Measurements from ENCODE around the gene SCNN1G. TPM values are rescaled to one million over a fixed set of nuclear protein-coding genes. Genes with fewer than 3 reads are reported as not detected.

The SCNN1G gene
- total RNA-seq, 3 donors from 2014 or later = 2.0 to 8.8 TPM; not detected in 1

- DNase-seq (ENCODE audit: low spot score in 2 of 2) = no peak
- Histone ChIP-seq H3K36me3 (no peaks in the 10 kb centered on the region), H3K9me3 (no peaks in the 10 kb centered on the region), H3K27me3 (no peaks in the 10 kb centered on the region), H3K4me1 (no peaks in the 10 kb centered on the region), H3K27ac (no peak overlapping the region), H3K4me3 (no peak overlapping the region)
- TF ChIP-seq POLR2A (IDR thresholded peaks at IDR 0.05) (no peak), CTCF (IDR thresholded peaks at IDR 0.05) (no peak), POLR2AphosphoS5 (IDR thresholded peaks at IDR 0.05) (no peak)
- intact Hi-C loops (cut with DNase I; ENCODE audit: low total_unique reads) = no loop called here
These were observed 24.9 kb downstream of the SCNN1G start for GRCh38 chr16:23207485-23207884.

DNA sequence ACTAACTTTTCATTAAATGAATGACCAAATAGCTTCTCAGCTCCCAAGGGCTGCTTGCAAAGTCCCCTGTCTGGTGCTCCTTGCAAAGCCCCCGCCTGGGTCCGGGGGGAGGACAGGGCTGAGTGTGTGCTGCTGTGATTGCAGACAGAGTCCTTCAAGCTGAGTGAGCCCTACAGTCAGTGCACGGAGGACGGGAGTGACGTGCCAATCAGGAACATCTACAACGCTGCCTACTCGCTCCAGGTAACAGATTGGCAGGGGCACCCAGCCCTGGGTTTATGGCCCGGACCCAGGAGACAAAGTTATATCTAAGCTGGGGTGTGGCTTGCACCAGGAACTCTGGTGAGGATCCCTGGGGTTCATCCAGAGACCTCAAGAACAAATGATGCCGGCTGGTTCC, 27.1 kb downstream of the SCNN1G start:
- DNase-seq (ENCODE audit: low spot score in 2 of 2) = no peak
- intact Hi-C loops (cut with DNase I; ENCODE audit: low total_unique reads) = no loop called here
- no peaks in the 10 kb centered on the region for H3K4me1 ChIP-seq
- no peak overlapping the region for H3K4me3 ChIP-seq
- no peaks in the 10 kb centered on the region for H3K36me3 ChIP-seq
- no peak for TF ChIP-seq CTCF (IDR thresholded peaks at IDR 0.05)
- TF ChIP-seq POLR2A (IDR thresholded peaks at IDR 0.05) = no peak
- TF ChIP-seq POLR2AphosphoS5 (IDR thresholded peaks at IDR 0.05) = no peak
- H3K27me3 ChIP-seq = no peaks in the 10 kb centered on the region
- no peaks in the 10 kb centered on the region for H3K9me3 ChIP-seq
- no peak overlapping the region for H3K27ac ChIP-seq

DNA sequence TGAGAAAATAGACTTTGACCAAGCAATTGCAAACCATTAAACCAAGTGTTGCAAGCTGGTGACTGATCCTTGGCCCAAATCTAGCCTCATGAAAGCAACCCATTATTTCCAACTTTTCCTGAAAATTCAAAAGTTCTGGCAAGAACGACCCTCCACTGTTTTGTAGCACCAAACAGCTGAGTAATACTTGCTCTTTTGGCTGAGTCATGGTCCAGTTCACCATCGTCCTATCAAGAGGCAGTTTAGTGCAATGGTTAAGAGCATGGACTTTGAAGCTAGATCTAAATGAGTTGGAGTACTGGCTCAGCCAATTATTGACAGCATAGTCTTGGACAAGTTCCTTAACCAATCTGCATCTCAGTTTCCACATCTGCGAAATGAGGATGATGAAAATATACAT, 31.3 kb downstream of the SCNN1G start:
- H3K4me1 ChIP-seq = no peaks in the 10 kb centered on the region
- TF ChIP-seq POLR2A (IDR thresholded peaks at IDR 0.05) (no peak), CTCF (IDR thresholded peaks at IDR 0.05) (no peak), POLR2AphosphoS5 (IDR thresholded peaks at IDR 0.05) (no peak)

GRCh38 chr16:23214796-23215195, 32.3 kb downstream of the SCNN1G start:
- DNase-seq (ENCODE audit: low spot score in 2 of 2) = no peak
- TF ChIP-seq POLR2AphosphoS5 (IDR thresholded peaks at IDR 0.05) (no peak), POLR2A (IDR thresholded peaks at IDR 0.05) (no peak), CTCF (IDR thresholded peaks at IDR 0.05) (no peak)
- Histone ChIP-seq H3K4me3 (no peak overlapping the region), H3K4me1 (no peaks in the 10 kb centered on the region), H3K27me3 (no peaks in the 10 kb centered on the region), H3K27ac (no peak overlapping the region), H3K9me3 (no peaks in the 10 kb centered on the region), H3K36me3 (no peaks in the 10 kb centered on the region)
- intact Hi-C loops (cut with DNase I; ENCODE audit: low total_unique reads) = loop anchor here (2.0 kb wide), 1 partner anchor 22 kb away; no protein-coding TSS in a partner anchor

More for the DNA sequence above, 31.3 kb downstream of the SCNN1G start:
- no peaks in the 10 kb centered on the region for H3K36me3 ChIP-seq
- H3K9me3 ChIP-seq = no peaks in the 10 kb centered on the region
- H3K27ac ChIP-seq = no peak overlapping the region
- H3K27me3 ChIP-seq = no peaks in the 10 kb centered on the region
- no peak for DNase-seq (ENCODE audit: low spot score in 2 of 2)
- intact Hi-C loops (cut with DNase I; ENCODE audit: low total_unique reads) = loop anchor here (2.0 kb wide), 1 partner anchor 21 kb away; no protein-coding TSS in a partner anchor
- no peak overlapping the region for H3K4me3 ChIP-seq

DNA sequence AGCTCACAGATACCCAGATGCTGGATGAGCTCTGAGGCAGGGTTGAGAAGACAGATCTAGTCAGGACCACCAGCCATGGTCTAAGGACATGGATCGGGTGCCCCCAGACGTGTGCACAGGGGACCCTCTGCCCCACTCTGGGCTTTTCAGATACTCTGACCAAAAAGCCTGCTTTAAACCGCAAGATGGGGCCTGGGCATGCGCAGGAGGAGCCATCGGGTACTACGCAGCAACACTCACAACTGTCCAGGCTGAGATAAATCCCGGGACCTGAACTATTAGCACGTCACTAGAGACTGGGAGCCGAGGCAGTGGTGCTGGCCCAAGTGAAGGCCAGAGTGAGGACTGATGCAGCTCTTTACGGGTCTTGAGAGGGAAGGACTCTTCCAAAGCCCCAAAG, 32.9 kb downstream of the SCNN1G start:
- no peaks in the 10 kb centered on the region for H3K27me3 ChIP-seq
- H3K4me3 ChIP-seq = no peak overlapping the region
- H3K9me3 ChIP-seq = no peaks in the 10 kb centered on the region
- no peaks in the 10 kb centered on the region for H3K4me1 ChIP-seq
- intact Hi-C loops (cut with DNase I; ENCODE audit: low total_unique reads) = loop anchor here (2.0 kb wide), 1 partner anchor 23 kb away; no protein-coding TSS in a partner anchor
- no peak for DNase-seq (ENCODE audit: low spot score in 2 of 2)
- TF ChIP-seq POLR2A (IDR thresholded peaks at IDR 0.05) = no peak
- no peak for TF ChIP-seq POLR2AphosphoS5 (IDR thresholded peaks at IDR 0.05)
- no peak for TF ChIP-seq CTCF (IDR thresholded peaks at IDR 0.05)
- H3K36me3 ChIP-seq = no peaks in the 10 kb centered on the region
- no peak overlapping the region for H3K27ac ChIP-seq
